HepG2 (cell line): ENCODE measurements around the gene SYN1. TPM values are rescaled to one million over a fixed set of nuclear protein-coding genes. Genes with fewer than 3 reads are reported as not detected.

Source experiments
- ATAC-seq: fragments of 200-7000 bp; cut with Tn5 transposase; 3 replicates; pipeline ENCODE4 v1.9.1; 2020; ENCODE audit warnings: mild to moderate bottlenecking, moderate library complexity
- BruUV-seq: library from RNA; stranded (reverse); fragments of 400-500 nt; replicated peaks from 2 replicates; lab custom pipeline; 2021; lab: Mats Ljungman, UMichigan
- CTCF ChIA-PET: fragments of 300-600 bp; formaldehyde crosslinking; extraction: SDS; loops from one replicate; lab custom pipeline; 2021; ENCODE audit warnings: low total read pairs, inconsistent platforms, low intra/inter-chr PET ratio; lab: Yijun Ruan, JAX
- POLR2A ChIA-PET: fragments of 350-600 bp; sonication (Branson Sonifier 250); formaldehyde crosslinking; loops from one replicate; lab custom pipeline; 2020; ENCODE audit warnings: antibody characterized with exemption, inconsistent platforms; lab: Yijun Ruan, JAX
- DNase-seq: peaks from one replicate; pipeline ENCODE4 v3.0.0-alpha.2; 2015; ENCODE audit warnings: low spot score
- FAIRE-seq: peaks from 3 replicates; lab custom pipeline; 2011; peaks lifted over from hg19 to GRCh38; lab: Jason Lieb, UNC
- H2AFZ ChIP-seq: one replicate; pipeline ENCODE4 v1.6.1; 2011; ENCODE audit warnings: low read length, inconsistent platforms
- H3K27ac ChIP-seq: fragments of 300-600 bp; 3 replicates; pipeline ENCODE4 v1.8.0; 2011; ENCODE audit warnings: mixed run types, mild to moderate bottlenecking, mixed read lengths, low read length, inconsistent platforms; ENCODE audit not compliant: insufficient read depth; ENCODE audit errors: extremely low read length
- H3K27me3 ChIP-seq, 2 experiments: fragments of 200-600 bp in 1 of 2; 2 replicates in 1 of 2; 3 replicates in 1 of 2; pipeline versions ENCODE4 v1.6.0 to v1.8.0; 2011; ENCODE audit warnings: low read length in 2 of 2, mild to moderate bottlenecking in 2 of 2, moderate library complexity in 2 of 2, inconsistent platforms in 1 of 2; ENCODE audit not compliant: insufficient read depth in 2 of 2, control insufficient read depth in 1 of 2
- H3K36me3 ChIP-seq, 2 experiments: fragments of 200-600 bp in 1 of 2; replicated peaks in 1 of 2; 2 replicates in 1 of 2; 3 replicates in 1 of 2; pipeline versions ENCODE4 v1.5.1 to v1.8.0; 2011; ENCODE audit warnings: low read length in 2 of 2, inconsistent platforms in 1 of 2; ENCODE audit not compliant: insufficient read depth in 2 of 2, control insufficient read depth in 1 of 2
- H3K4me1 ChIP-seq: 2 replicates; pipeline ENCODE4 v1.5.1; 2012; ENCODE audit warnings: low read length, inconsistent platforms; ENCODE audit not compliant: insufficient read depth
- H3K4me2 ChIP-seq: 2 replicates; pipeline ENCODE4 v1.6.0; 2011; ENCODE audit warnings: low read depth, low read length, inconsistent platforms
- H3K4me3 ChIP-seq, 3 experiments: fragments of 200-600 bp in 1 of 3; sonication (generic), shearing (Covaris generic) in 1 of 3; replicated peaks in 1 of 3; 2 replicates each; pipeline ENCODE4 v1.5.1; 2011 to 2016; ENCODE audit warnings: low read length in 3 of 3, inconsistent platforms in 2 of 3, low read depth in 2 of 3, mild to moderate bottlenecking in 2 of 3, control low read depth in 1 of 3, mixed read lengths in 1 of 3; ENCODE audit not compliant: insufficient read depth in 1 of 3
- H3K79me2 ChIP-seq: one replicate; pipeline ENCODE4 v1.6.1; 2011; ENCODE audit warnings: low read length, inconsistent platforms; ENCODE audit not compliant: insufficient read depth
- H3K9ac ChIP-seq: 2 replicates; pipeline ENCODE4 v1.6.0; 2011; ENCODE audit warnings: mild to moderate bottlenecking, low read depth, low read length, inconsistent platforms; ENCODE audit not compliant: insufficient read depth
- H3K9me3 ChIP-seq: 2 replicates; pipeline ENCODE4 v1.5.1; 2012; ENCODE audit warnings: mild to moderate bottlenecking, low read length
- H4K20me1 ChIP-seq: 2 replicates; pipeline ENCODE4 v1.6.0; 2011; ENCODE audit warnings: inconsistent platforms, mild to moderate bottlenecking, low read length, moderate library complexity; ENCODE audit not compliant: insufficient read depth
- SRSF9 ChIP-seq: fragments of 200-400 bp; formaldehyde crosslinking; IDR thresholded peaks from 2 replicates; pipeline ENCODE4 v1.6.1; 2018; ENCODE audit warnings: borderline replicate concordance, mild to moderate bottlenecking, low read depth, low read length; ENCODE audit not compliant: insufficient read depth, poor library complexity, severe bottlenecking
- TOPORS ChIP-seq: sonication (generic); formaldehyde crosslinking; IDR thresholded peaks from 2 replicates; pipeline ENCODE4 v1.8.0; 2023; ENCODE audit warnings: mild to moderate bottlenecking, missing genetic modification reagents
- ZNF232 ChIP-seq: sonication (generic); formaldehyde crosslinking; IDR thresholded peaks from 2 replicates; pipeline ENCODE4 v1.4.0; 2020; ENCODE audit warnings: missing genetic modification reagents, borderline replicate concordance
- ZNF431 ChIP-seq: sonication (generic); formaldehyde crosslinking; IDR thresholded peaks from 2 replicates; pipeline ENCODE4 v1.9.0; 2022; ENCODE audit warnings: missing genetic modification reagents, low read depth, mild to moderate bottlenecking, borderline replicate concordance
- ZNF720 ChIP-seq: sonication (generic); formaldehyde crosslinking; IDR thresholded peaks from 2 replicates; pipeline ENCODE4 v1.4.0; 2020; ENCODE audit warnings: missing genetic modification reagents
- ZSCAN9 ChIP-seq: IDR thresholded peaks from 2 replicates; pipeline ENCODE4 v1.6.1; 2016; ENCODE audit warnings: borderline replicate concordance
- WGBS: methylation state at CpG from one replicate; pipeline ENCODE4 v1.1.6; 2017; ENCODE audit warnings: low lambda C conversion rate; 5-methylcytosine and 5-hydroxymethylcytosine counted together
- in situ Hi-C: cut with HindIII; loops from 2 replicates; pipeline ENCODE4 v1.10.0; 2017; ENCODE audit warnings: low pct_unique_long_range_greater_than_20kb; ENCODE audit not compliant: extremely low pct_ligation_motif_present
- intact Hi-C: fragments of 100-400 bp; cut with micrococcal nuclease; formaldehyde crosslinking; loops from one replicate; pipeline ENCODE4 v1.10.0; 2022; ENCODE audit not compliant: unreplicated experiment
- polyA plus RNA-seq, 8 experiments: library from polyadenylated mRNA; depleted of rRNA in 3 of 8; stranded (reverse) in 7 of 8; unstranded in 1 of 8; fragments of >200 nt; fragmentation: Illumina TruSeq in 4 of 8; extraction: Trizol in 4 of 8; gene quantifications; 2 replicates each; pipeline versions ENCODE4 v1.2.1 to v1.2.3, GENCODE V29; 2011 to 2016; ENCODE audit warnings: low read depth in 4 of 8, missing spikeins in 1 of 8, mixed read lengths in 1 of 8; ENCODE audit not compliant: insufficient read depth in 1 of 8
- total RNA-seq, 5 experiments: library from RNA; depleted of rRNA; stranded (reverse); fragments of >200 nt; fragmentation: Illumina TruSeq; extraction: Trizol; gene quantifications; 2 replicates each; pipeline ENCODE4 v1.2.3, GENCODE V29; 2016; ENCODE audit warnings: low read depth in 1 of 5
- TF ChIP-seq, protein P1 (sequence below): IDR thresholded peaks from 2 replicates; pipeline ENCODE4 v1.6.1; 2016; ENCODE audit warnings: low read depth, missing genetic modification reagents, missing compliant biosample characterization
- TF ChIP-seq, protein P2 (sequence below): sonication (generic); formaldehyde crosslinking; IDR thresholded peaks from 2 replicates; pipeline ENCODE4 v1.4.0; 2020; ENCODE audit warnings: missing genetic modification reagents

Gene SYN1
- total and polyA plus RNA-seq, 2 of the 13 experiments (the other 11 are each of a cell fraction or from before 2014, with no cell fraction given) = not detected

DNA sequence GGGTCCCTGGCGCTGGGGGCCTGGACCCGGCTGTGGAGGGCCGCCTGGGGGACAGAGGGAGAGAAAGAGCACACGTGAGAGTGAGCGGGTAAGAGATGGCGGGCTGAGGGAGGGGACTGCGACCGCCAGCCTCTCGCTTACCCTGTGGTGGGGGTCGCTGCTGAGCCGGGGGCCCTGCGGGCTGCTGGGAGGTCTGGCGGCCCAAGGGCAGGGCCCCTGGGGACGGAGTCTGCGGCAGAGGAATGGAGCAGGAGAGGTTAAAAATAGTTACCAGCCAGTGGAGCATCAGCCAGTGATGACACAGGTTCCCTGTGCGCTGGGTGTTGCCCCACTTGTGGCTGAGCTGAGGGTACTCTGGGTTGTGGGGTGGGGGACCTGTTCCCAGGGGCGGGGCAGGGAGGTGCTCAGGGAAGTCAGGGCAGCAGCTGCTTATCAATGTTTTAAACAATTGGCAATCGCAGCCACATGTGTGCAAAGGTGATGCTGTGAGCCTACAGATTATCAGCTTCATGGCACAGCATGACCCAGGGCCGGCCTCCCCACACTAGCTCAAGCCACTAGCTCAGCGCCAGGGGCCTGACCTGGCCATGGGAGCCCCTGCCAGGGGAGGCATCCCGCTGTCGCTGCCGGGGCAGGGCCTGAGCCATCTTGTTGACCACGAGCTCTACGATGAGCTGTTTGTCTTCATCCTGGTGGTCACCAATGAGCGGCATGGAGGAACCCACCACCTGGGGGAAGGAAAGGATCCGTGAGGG, 44.9 kb downstream of the SYN1 start (continued):
- TF ChIP-seq, protein P1, sequence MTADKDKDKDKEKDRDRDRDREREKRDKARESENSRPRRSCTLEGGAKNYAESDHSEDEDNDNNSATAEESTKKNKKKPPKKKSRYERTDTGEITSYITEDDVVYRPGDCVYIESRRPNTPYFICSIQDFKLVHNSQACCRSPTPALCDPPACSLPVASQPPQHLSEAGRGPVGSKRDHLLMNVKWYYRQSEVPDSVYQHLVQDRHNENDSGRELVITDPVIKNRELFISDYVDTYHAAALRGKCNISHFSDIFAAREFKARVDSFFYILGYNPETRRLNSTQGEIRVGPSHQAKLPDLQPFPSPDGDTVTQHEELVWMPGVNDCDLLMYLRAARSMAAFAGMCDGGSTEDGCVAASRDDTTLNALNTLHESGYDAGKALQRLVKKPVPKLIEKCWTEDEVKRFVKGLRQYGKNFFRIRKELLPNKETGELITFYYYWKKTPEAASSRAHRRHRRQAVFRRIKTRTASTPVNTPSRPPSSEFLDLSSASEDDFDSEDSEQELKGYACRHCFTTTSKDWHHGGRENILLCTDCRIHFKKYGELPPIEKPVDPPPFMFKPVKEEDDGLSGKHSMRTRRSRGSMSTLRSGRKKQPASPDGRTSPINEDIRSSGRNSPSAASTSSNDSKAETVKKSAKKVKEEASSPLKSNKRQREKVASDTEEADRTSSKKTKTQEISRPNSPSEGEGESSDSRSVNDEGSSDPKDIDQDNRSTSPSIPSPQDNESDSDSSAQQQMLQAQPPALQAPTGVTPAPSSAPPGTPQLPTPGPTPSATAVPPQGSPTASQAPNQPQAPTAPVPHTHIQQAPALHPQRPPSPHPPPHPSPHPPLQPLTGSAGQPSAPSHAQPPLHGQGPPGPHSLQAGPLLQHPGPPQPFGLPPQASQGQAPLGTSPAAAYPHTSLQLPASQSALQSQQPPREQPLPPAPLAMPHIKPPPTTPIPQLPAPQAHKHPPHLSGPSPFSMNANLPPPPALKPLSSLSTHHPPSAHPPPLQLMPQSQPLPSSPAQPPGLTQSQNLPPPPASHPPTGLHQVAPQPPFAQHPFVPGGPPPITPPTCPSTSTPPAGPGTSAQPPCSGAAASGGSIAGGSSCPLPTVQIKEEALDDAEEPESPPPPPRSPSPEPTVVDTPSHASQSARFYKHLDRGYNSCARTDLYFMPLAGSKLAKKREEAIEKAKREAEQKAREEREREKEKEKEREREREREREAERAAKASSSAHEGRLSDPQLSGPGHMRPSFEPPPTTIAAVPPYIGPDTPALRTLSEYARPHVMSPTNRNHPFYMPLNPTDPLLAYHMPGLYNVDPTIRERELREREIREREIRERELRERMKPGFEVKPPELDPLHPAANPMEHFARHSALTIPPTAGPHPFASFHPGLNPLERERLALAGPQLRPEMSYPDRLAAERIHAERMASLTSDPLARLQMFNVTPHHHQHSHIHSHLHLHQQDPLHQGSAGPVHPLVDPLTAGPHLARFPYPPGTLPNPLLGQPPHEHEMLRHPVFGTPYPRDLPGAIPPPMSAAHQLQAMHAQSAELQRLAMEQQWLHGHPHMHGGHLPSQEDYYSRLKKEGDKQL (CRISPR knock-in tag) = no peak
- TF ChIP-seq ZNF232 (CRISPR knock-in tag) (no peak), ZNF720 (CRISPR knock-in tag) (no peak)

DNA sequence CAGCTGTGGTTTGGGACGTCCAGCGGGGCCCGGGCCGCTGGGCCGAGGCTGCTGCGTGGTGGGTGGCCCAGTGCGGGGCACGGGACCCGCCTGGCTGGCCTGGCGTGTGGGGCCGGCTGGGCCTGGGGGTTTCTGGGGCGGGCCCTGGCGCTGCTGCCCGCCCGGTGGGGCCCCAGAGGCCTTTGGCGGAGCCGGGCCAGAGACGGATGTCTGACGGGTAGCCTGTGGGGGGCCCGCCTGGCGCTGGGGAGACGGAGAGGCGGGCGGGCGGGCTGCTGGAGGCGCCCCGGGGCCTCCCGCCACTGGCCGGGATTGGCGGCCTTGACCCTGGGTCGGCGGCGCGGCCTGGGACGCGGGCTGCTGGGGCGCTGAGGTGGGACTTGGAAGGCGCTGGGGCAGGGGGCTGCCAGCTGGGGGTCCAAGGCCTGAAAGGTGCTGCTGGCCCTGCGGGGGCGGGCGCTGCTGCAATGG, 45.5 kb downstream of the SYN1 start:
- ChIA-PET POLR2A (no interaction called here), CTCF (no interaction called here)
- Histone ChIP-seq H3K27ac (no peak overlapping the region), H3K4me3 (no peak overlapping the region), H4K20me1 (no peaks in the 10 kb centered on the region), H3K79me2 (no peaks in the 10 kb centered on the region), H3K27me3 (no peaks in the 10 kb centered on the region; a peak in 2 of 5 replicates), H3K9me3 (no peaks in the 10 kb centered on the region), H3K4me2 (no peak overlapping the region), H3K4me1 (peaks cover 13% of the 10 kb centered on the region), H3K9ac (no peak overlapping the region), H2AFZ (no peak overlapping the region), H3K36me3 (0 out of 5 replicates have a peak, but pooled peaks cover 0 to 7% of the 10 kb centered on the region in 2 experiments)
- no peak for TF ChIP-seq TOPORS (CRISPR knock-in tag)
- TF ChIP-seq ZNF431 = no peak
- TF ChIP-seq, protein P2, sequence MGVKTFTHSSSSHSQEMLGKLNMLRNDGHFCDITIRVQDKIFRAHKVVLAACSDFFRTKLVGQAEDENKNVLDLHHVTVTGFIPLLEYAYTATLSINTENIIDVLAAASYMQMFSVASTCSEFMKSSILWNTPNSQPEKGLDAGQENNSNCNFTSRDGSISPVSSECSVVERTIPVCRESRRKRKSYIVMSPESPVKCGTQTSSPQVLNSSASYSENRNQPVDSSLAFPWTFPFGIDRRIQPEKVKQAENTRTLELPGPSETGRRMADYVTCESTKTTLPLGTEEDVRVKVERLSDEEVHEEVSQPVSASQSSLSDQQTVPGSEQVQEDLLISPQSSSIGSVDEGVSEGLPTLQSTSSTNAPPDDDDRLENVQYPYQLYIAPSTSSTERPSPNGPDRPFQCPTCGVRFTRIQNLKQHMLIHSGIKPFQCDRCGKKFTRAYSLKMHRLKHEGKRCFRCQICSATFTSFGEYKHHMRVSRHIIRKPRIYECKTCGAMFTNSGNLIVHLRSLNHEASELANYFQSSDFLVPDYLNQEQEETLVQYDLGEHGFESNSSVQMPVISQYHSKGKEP (CRISPR knock-in tag) = no peak
- no peak for TF ChIP-seq SRSF9
- TF ChIP-seq ZSCAN9 (CRISPR knock-in tag) = no peak
- peak; percentile 20 for ATAC-seq
- FAIRE-seq = no peak
- in situ Hi-C loops (no loop called here), intact Hi-C loops (no loop called here)
- no TSS peak for BruUV-seq
- 100% methylated on average over 1 of the region's 41 CpGs for WGBS
- no peak for DNase-seq
